ENCODE results near the gene GPC3.

GPC3 gene

DNA sequence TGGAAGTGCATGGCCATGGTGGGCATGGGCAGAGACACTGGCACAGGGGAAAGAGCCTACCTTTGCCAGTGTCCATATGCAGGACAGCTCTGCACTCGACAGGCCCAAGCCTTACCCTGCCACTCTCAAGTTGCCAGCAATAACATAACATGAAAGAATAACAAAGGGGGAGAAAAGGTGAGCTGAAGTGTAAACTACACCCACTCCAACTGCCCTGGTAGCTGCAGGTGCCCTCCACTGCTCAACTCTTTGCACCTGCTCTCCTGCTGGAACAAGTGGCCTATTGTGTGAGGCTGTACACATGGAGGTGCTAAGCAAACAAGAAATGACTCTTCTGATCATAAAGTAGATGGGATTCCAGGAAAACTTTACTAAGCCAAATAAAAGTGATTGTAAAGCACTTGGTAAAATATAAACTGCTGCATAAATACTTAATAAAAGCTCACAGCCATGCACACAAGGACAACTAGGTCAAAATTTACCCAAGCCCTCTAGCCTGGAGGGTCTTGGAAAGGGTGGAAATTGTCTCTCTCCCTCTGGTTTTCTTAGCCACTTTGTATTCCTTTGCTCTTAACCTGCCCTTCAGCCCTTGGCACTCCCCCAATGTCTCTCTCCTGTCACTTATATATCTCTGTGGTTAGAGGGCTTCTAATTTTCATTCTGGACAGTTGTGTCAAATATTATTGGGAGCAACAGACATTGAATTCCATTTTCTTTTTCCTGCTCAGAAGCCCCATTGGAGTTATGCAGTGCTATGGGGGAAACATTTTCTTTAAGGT, 308.9 kb downstream of the GPC3 start:
- H3K4me1 ChIP-seq (ENCODE audit: control extremely low read depth in 1 of 4, control insufficient read depth in 4 of 4, insufficient read depth in 4 of 4, low read length in 3 of 4): peaks cover 0 to 8% (median 3%) of the 10 kb centered on the region in 4 experiments
- CTCF ChIA-PET: interaction anchor here (1.5 kb wide), 1 partner anchor 339 kb away, joined by 3 read pairs; no protein-coding TSS in a partner anchor

DNA sequence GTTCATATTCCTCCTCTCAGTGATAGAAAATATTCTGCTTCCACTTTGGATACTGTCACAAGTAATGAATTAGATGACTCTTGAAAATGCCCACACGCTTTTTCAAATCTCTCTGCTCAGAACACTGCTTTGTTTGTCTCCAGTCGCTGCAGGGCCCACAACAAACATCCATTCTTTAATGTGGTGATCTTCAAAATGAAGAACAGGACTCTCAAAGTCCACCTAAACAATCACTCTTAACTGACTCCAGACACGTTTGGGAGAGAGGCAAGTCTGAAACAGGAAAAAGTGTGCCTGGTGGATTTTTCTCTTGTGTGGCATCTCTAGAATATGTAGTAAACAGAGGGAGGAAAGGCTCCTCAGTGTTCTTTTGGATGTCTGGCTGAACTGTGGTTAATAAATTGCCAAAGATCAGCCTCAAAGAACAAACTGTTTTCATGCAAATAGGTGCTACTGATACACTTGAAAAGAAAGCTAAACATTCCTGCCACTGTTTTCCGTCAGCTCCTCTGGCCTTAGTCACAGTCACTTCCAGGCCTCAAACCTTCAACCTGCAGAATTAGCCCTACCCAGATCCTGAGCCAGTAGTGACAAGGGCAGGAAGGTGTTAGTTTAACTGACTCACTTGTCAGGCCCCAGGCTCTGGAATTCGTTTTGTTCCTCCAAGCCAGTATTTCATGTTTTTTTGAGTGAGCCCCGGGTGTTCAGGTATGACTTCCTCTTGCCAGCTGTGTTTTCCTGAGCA, 310.5 kb downstream of the GPC3 start:
- ChIA-PET CTCF (interaction anchor here (0.8 kb wide), 1 partner anchor 340 kb away, joined by 4 read pairs; no protein-coding TSS in a partner anchor), POLR2A (no interaction called here)

More for the DNA sequence above, 308.9 kb downstream of the GPC3 start:
- Histone ChIP-seq H3K4me3 (ENCODE audit: control insufficient read depth in 1 of 7, extremely low read depth in 1 of 7, insufficient read depth in 4 of 7, low read depth in 2 of 7, low read length in 6 of 7) (no peak overlapping the region), H3K27ac (ENCODE audit: insufficient read depth in 1 of 2, low read depth in 1 of 2, low read length in 2 of 2, poor library complexity in 1 of 2, severe bottlenecking in 2 of 2) (no peak overlapping the region), H3K9me3 (ENCODE audit: control extremely low read depth in 1 of 5, control insufficient read depth in 4 of 5, insufficient read depth in 2 of 5, low read depth in 1 of 5, low read length in 4 of 5) (no peaks in the 10 kb centered on the region), H3K27me3 (replicated peaks in 2 of 5; ENCODE audit: control insufficient read depth in 4 of 5, insufficient read depth in 5 of 5, low read length in 4 of 5) (peaks cover 0 to 10% (median 0%) of the 10 kb centered on the region in 5 experiments), H3K36me3 (ENCODE audit: control insufficient read depth in 4 of 4, insufficient read depth in 4 of 4, low read length in 3 of 4) (no peaks in the 10 kb centered on the region)
- POLR2A ChIA-PET: no interaction called here
- DNase-seq: no peak
- no CpG with 5 or more reads among the region's 1 CpG for WGBS (ENCODE audit: insufficient coverage)

DNA sequence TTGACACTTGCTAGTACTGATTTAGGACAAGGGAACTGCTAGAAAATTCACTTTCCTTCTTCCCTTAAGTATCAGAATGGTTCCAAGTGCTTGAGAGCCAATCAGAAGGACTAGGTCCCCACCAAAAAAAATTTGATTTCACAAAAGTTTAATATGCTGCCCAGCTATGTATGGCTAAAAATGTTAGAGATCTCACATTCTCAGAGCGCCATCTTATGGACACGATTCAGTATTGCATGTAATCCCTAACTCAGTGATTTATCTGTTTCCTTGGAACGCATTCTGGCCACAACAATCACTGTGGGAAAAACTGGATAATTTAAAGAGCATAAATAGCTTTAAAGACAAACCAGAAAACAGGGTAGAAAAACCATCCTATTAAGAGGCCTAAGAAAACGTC, 315.0 kb downstream of the GPC3 start:
- H3K36me3 ChIP-seq (ENCODE audit: control insufficient read depth in 4 of 4, insufficient read depth in 4 of 4, low read length in 3 of 4): no peaks in the 10 kb centered on the region
- H3K9me3 ChIP-seq (ENCODE audit: control extremely low read depth in 1 of 5, control insufficient read depth in 4 of 5, insufficient read depth in 2 of 5, low read depth in 1 of 5, low read length in 4 of 5): no peaks in the 10 kb centered on the region
- no peak overlapping the region for H3K27ac ChIP-seq (ENCODE audit: insufficient read depth in 1 of 2, low read depth in 1 of 2, low read length in 2 of 2, poor library complexity in 1 of 2, severe bottlenecking in 2 of 2)
- ChIA-PET CTCF (interaction anchor here (0.7 to 1.3 kb wide), 5 partner anchors 9 to 336 kb away, joined by 3 to 11 read pairs (median 3); no protein-coding TSS in a partner anchor), POLR2A (no interaction called here)
- DNase-seq: peak; percentile 21 to 52 (median 31)
- H3K4me1 ChIP-seq (ENCODE audit: control extremely low read depth in 1 of 4, control insufficient read depth in 4 of 4, insufficient read depth in 4 of 4, low read length in 3 of 4): no peaks in the 10 kb centered on the region
- peaks cover 0 to 11% (median 0%) of the 10 kb centered on the region in 5 experiments for H3K27me3 ChIP-seq (replicated peaks in 2 of 5; ENCODE audit: control insufficient read depth in 4 of 5, insufficient read depth in 5 of 5, low read length in 4 of 5)
- H3K4me3 ChIP-seq (ENCODE audit: control insufficient read depth in 1 of 7, extremely low read depth in 1 of 7, insufficient read depth in 4 of 7, low read depth in 2 of 7, low read length in 6 of 7): no peak overlapping the region
- 0% methylated on average over 2 of the region's 4 CpGs for WGBS (ENCODE audit: insufficient coverage)

More for the DNA sequence above, 310.5 kb downstream of the GPC3 start:
- no peak for DNase-seq
- WGBS (ENCODE audit: insufficient coverage): 62% methylated on average over 4 of the region's 6 CpGs
- no peaks in the 10 kb centered on the region for H3K4me1 ChIP-seq (ENCODE audit: control extremely low read depth in 1 of 4, control insufficient read depth in 4 of 4, insufficient read depth in 4 of 4, low read length in 3 of 4)
- no peak overlapping the region for H3K27ac ChIP-seq (ENCODE audit: insufficient read depth in 1 of 2, low read depth in 1 of 2, low read length in 2 of 2, poor library complexity in 1 of 2, severe bottlenecking in 2 of 2)
- peaks cover 0 to 10% (median 0%) of the 10 kb centered on the region in 5 experiments for H3K27me3 ChIP-seq (replicated peaks in 2 of 5; ENCODE audit: control insufficient read depth in 4 of 5, insufficient read depth in 5 of 5, low read length in 4 of 5)
- H3K9me3 ChIP-seq (ENCODE audit: control extremely low read depth in 1 of 5, control insufficient read depth in 4 of 5, insufficient read depth in 2 of 5, low read depth in 1 of 5, low read length in 4 of 5): no peaks in the 10 kb centered on the region
- no peaks in the 10 kb centered on the region for H3K36me3 ChIP-seq (ENCODE audit: control insufficient read depth in 4 of 4, insufficient read depth in 4 of 4, low read length in 3 of 4)
- H3K4me3 ChIP-seq (ENCODE audit: control insufficient read depth in 1 of 7, extremely low read depth in 1 of 7, insufficient read depth in 4 of 7, low read depth in 2 of 7, low read length in 6 of 7): no peak overlapping the region

DNA sequence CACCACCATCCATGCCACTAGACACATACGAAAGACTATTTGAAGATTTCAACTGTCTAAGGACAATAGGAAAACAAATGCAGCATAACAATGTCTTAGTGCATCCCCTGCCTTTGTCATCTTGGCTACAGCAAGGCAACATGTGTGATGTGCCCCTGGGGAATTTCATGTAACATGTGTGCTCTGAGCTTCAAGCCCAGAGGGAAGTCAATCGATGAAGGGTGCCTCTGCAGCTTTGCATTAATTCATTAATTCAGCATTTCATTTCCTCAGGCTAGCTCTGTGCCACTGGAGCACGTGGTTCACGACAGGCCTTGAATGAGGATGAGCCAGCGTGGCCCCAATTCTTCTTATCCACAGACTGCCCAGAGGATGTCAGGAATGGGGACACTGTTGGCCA, 316.2 kb downstream of the GPC3 start:
- CTCF ChIA-PET: no interaction called here
- DNase-seq: no peak
- Histone ChIP-seq H3K27ac (ENCODE audit: insufficient read depth in 1 of 2, low read depth in 1 of 2, low read length in 2 of 2, poor library complexity in 1 of 2, severe bottlenecking in 2 of 2) (no peak overlapping the region), H3K27me3 (replicated peaks in 2 of 5; ENCODE audit: control insufficient read depth in 4 of 5, insufficient read depth in 5 of 5, low read length in 4 of 5) (peaks cover 0 to 9% (median 0%) of the 10 kb centered on the region in 5 experiments), H3K9me3 (ENCODE audit: control extremely low read depth in 1 of 5, control insufficient read depth in 4 of 5, insufficient read depth in 2 of 5, low read depth in 1 of 5, low read length in 4 of 5) (no peaks in the 10 kb centered on the region), H3K36me3 (ENCODE audit: control insufficient read depth in 4 of 4, insufficient read depth in 4 of 4, low read length in 3 of 4) (no peaks in the 10 kb centered on the region), H3K4me1 (ENCODE audit: control extremely low read depth in 1 of 4, control insufficient read depth in 4 of 4, insufficient read depth in 4 of 4, low read length in 3 of 4) (no peaks in the 10 kb centered on the region), H3K4me3 (ENCODE audit: control insufficient read depth in 1 of 7, extremely low read depth in 1 of 7, insufficient read depth in 4 of 7, low read depth in 2 of 7, low read length in 6 of 7) (no peak overlapping the region)
- 80% methylated on average over 4 of the region's 5 CpGs for WGBS (ENCODE audit: insufficient coverage)
- POLR2A ChIA-PET: no interaction called here

DNA sequence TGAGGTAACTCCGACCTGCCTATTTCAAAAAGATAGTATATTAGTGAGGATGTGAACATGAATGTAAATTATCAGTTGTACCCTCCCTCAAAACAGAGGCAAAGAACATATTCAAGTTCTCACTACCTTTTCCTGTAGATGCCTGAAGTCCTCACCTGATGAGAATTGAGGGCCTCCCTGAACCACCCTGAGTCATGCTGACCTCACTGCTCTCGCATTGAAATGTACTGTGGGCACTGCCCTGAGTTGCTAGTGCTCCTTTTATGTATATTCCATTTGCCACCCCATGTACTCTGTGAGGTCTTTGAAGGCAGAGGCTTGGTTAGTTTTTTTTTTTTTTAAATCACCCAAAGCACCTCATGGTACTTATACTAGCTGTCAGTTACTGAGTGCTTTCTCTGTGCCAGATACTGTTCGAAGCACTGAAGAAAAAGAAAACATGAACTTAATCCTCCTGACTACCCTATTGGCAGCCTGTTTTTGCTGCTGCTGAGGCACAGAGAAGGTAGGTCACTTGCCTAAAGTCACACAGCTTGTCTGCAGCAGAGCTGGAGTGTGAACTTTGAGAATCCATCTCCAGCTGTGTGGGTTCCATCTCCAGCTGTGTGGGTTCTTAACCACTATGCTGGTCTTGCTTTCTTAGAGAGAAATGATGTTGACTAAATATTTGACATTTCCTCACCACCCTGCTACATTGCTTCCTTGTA, 317.0 kb downstream of the GPC3 start:
- no peaks in the 10 kb centered on the region for H3K9me3 ChIP-seq (ENCODE audit: control extremely low read depth in 1 of 5, control insufficient read depth in 4 of 5, insufficient read depth in 2 of 5, low read depth in 1 of 5, low read length in 4 of 5)
- H3K27me3 ChIP-seq (replicated peaks in 2 of 5; ENCODE audit: control insufficient read depth in 4 of 5, insufficient read depth in 5 of 5, low read length in 4 of 5): peaks cover 0 to 9% (median 0%) of the 10 kb centered on the region in 5 experiments
- H3K36me3 ChIP-seq (ENCODE audit: control insufficient read depth in 4 of 4, insufficient read depth in 4 of 4, low read length in 3 of 4): no peaks in the 10 kb centered on the region
- no peaks in the 10 kb centered on the region for H3K4me1 ChIP-seq (ENCODE audit: control extremely low read depth in 1 of 4, control insufficient read depth in 4 of 4, insufficient read depth in 4 of 4, low read length in 3 of 4)
- H3K27ac ChIP-seq (ENCODE audit: insufficient read depth in 1 of 2, low read depth in 1 of 2, low read length in 2 of 2, poor library complexity in 1 of 2, severe bottlenecking in 2 of 2): no peak overlapping the region
- no peak for DNase-seq
- ChIA-PET CTCF (interaction anchor here (0.8 kb wide), 2 partner anchors 11 to 333 kb away, joined by 3 read pairs; no protein-coding TSS in a partner anchor), POLR2A (no interaction called here)
- 96% methylated on average over 2 of the region's 3 CpGs for WGBS (ENCODE audit: insufficient coverage)
- H3K4me3 ChIP-seq (ENCODE audit: control insufficient read depth in 1 of 7, extremely low read depth in 1 of 7, insufficient read depth in 4 of 7, low read depth in 2 of 7, low read length in 6 of 7): no peak overlapping the region

DNA sequence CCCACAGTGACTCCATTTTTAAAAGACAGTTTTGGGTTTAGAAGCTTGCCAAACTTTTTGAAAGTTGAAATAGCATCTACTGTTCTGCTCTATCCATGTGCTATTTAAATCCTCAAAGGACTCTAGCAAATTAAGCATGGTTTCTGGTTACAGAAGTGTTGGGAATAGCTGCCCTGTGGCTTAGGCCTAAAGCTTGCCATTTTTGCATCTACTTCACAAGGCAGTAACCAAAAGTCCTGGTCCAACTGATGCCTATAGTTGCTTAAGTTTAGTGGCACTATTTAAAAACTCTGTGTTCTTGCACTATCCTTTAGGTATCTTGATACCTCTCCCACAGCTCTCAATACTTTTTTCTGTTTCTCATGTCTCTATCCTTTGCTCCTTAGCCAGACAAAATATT, 319.1 kb downstream of the GPC3 start:
- H3K4me1 ChIP-seq (ENCODE audit: control extremely low read depth in 1 of 4, control insufficient read depth in 4 of 4, insufficient read depth in 4 of 4, low read length in 3 of 4): no peaks in the 10 kb centered on the region
- no peaks in the 10 kb centered on the region for H3K36me3 ChIP-seq (ENCODE audit: control insufficient read depth in 4 of 4, insufficient read depth in 4 of 4, low read length in 3 of 4)
- H3K27me3 ChIP-seq (replicated peaks in 2 of 5; ENCODE audit: control insufficient read depth in 4 of 5, insufficient read depth in 5 of 5, low read length in 4 of 5): peaks cover 0 to 9% (median 0%) of the 10 kb centered on the region in 5 experiments
- POLR2A ChIA-PET: no interaction called here
- H3K4me3 ChIP-seq (ENCODE audit: control insufficient read depth in 1 of 7, extremely low read depth in 1 of 7, insufficient read depth in 4 of 7, low read depth in 2 of 7, low read length in 6 of 7): no peak overlapping the region
- no peak overlapping the region for H3K27ac ChIP-seq (ENCODE audit: insufficient read depth in 1 of 2, low read depth in 1 of 2, low read length in 2 of 2, poor library complexity in 1 of 2, severe bottlenecking in 2 of 2)
- H3K9me3 ChIP-seq (ENCODE audit: control extremely low read depth in 1 of 5, control insufficient read depth in 4 of 5, insufficient read depth in 2 of 5, low read depth in 1 of 5, low read length in 4 of 5): no peaks in the 10 kb centered on the region
- CTCF ChIA-PET: interaction anchor here (1.7 kb wide), 1 partner anchor 331 kb away, joined by 8 read pairs; no protein-coding TSS in a partner anchor
- DNase-seq: no peak

Measured in common myeloid progenitor, CD34-positive (primary cell).